Jurkat, Clone E6-1 (cell line): ENCODE results near the gene GOLGA6L9.
A peak's percentile ranks its signal among the peaks of the same experiment; 100 is the strongest.
"Not testable (repeated sequence)": the region's sequence is repeated elsewhere in the genome, so short reads cannot be mapped to it uniquely, and the experiment has no call there.

Experiments used
- DNase-seq: peaks from one replicate; pipeline ENCODE4 v3.0.0-alpha.2; 2011; ENCODE audit warnings: low read depth, low spot score
- H3K4me3 ChIP-seq: 2 replicates; pipeline ENCODE4 v1.5.1; 2011; ENCODE audit warnings: mild to moderate bottlenecking, low read length, control low read depth, moderate library complexity

GOLGA6L9 gene

GRCh38 chr15:82445420-82445819, 15.8 kb downstream of the GOLGA6L9 start:
- not testable (repeated sequence) for DNase-seq
- H3K4me3 ChIP-seq = peak overlapping the region; percentile 32

- DNase-seq, H3K4me3 ChIP-seq: not testable (repeated sequence)
Observed at GRCh38 chr15:82457336-82457735, 27.7 kb downstream of the GOLGA6L9 start.

GRCh38 chr15:82465629-82466028, 36.0 kb downstream of the GOLGA6L9 start:
- H3K4me3 ChIP-seq, DNase-seq: not testable (repeated sequence)

GRCh38 chr15:82468205-82468604, 38.6 kb downstream of the GOLGA6L9 start:
- DNase-seq, H3K4me3 ChIP-seq: not testable (repeated sequence)

GRCh38 chr15:82469381-82469780, 39.8 kb downstream of the GOLGA6L9 start:
- not testable (repeated sequence) for DNase-seq

GRCh38 chr15:82472269-82472982, 42.8 kb downstream of the GOLGA6L9 start:
- not testable (repeated sequence) for H3K4me3 ChIP-seq, DNase-seq

More at GRCh38 chr15:82469381-82469780, 39.8 kb downstream of the GOLGA6L9 start:
- not testable (repeated sequence) for H3K4me3 ChIP-seq

GRCh38 chr15:82474596-82475325, 45.1 kb downstream of the GOLGA6L9 start:
- H3K4me3 ChIP-seq, DNase-seq: not testable (repeated sequence)

DNA sequence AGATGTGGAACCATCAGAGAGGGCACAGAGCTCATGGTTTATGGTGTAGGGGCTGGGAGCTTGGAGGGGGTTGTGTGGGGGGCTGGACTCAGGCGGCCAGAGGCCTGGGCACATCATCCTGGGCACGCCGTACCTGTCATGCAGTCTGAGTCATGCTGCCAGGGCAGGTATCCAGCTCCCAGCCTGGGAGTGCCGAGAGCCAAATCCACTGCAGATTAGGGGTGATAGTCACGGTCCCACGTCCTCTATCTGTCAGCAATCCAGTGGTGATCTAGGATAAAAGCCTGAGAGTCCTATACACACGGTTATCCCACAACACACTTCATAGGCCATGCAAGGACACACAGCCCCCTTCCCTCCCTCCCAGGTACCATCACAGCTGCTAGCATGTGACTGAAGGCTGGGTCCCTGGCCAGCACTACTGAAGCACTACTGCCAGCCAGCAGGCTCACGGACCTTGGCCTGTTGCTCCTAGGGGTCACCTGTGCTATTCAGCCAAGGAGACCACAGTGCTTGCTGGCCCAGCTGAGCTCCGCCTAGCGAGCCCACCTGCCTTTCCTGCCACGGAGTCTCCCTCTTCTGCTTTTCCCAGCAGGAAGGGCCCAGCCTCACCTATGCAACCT, 45.8 kb downstream of the GOLGA6L9 start:
- not testable (repeated sequence) for DNase-seq, H3K4me3 ChIP-seq

DNA sequence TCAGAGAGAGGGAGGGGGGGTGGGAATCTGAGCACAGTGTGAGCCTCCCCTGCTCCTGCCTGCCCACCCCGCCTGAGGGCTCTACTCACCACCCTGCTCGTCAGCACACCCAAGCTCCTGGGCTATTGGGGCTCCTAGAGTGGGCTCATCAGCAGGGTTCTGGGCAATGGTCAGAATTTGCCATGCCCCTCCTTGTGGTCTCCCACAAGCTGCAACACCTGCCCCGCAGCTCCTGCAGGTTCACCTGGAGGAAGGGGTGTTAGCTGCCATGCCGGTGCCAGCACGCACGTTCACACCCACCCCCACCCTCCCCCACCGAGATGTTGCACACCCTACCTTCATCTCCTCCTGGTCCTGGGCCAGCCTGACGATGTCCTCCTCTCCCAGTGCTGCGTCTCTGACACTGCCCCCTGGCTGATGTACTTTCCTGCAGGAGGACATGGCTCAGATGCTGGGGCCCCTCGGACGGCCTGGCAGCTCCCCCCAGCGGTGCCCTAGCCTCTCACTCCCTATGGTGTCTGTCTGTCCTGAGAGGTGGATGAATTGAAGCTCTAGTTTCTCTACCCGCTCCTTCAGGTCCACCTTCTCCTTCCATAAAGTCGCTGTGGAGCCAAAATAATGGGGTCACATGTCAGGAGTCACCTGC, 47.2 kb downstream of the GOLGA6L9 start:
- not testable (repeated sequence) for H3K4me3 ChIP-seq, DNase-seq

DNA sequence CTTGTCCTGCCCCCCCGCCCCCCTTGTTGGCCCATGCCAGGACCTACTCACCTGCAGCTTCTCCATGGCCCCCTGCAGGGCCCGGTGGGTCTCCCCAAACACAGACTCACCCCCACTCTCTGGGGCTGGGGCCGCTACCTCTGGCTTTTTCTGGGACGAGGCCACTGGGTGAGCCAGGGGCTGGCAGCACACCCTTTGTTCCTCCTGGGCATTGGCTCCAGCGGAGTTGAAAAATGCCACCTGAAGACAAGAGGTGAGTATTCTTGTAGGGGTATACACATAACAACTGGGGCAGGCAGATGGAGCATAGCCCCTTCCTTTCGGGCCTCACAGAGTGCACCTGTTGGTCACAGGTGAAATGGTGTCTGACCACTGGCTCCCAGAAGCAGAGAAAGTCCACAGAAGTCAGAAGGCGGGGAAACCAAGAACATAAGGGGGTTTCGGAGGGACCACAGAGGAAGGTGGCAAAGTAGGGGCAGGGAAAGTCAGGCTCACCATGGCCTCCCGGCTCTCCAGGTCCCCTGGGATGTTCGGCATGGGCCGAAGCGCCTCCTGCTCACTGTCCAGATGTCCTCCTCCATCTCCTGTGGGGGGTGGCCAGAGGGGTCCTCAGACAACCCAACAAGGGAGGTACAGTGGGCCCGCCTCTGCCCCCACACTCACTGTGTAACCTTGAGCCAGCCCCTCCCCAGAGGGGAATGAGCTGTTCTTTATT, 47.9 kb downstream of the GOLGA6L9 start:
- not testable (repeated sequence) for DNase-seq

More for the DNA sequence above, 47.9 kb downstream of the GOLGA6L9 start:
- not testable (repeated sequence) for H3K4me3 ChIP-seq
